Activated CD4-positive, alpha-beta T cell treated with anti-CD3 and anti-CD28 coated beads, Interleukin-2, amount 50 U/mL, for 16 hours (primary cell): ENCODE measurements around the gene MAPT.
"Not testable (repeated sequence)": the region's sequence is repeated elsewhere in the genome, so short reads cannot be mapped to it uniquely, and the experiment has no call there.

ENCODE experiments used
- DNase-seq: peaks from one replicate; pipeline ENCODE4 v3.0.0-alpha.2; 2020

MAPT gene

DNA sequence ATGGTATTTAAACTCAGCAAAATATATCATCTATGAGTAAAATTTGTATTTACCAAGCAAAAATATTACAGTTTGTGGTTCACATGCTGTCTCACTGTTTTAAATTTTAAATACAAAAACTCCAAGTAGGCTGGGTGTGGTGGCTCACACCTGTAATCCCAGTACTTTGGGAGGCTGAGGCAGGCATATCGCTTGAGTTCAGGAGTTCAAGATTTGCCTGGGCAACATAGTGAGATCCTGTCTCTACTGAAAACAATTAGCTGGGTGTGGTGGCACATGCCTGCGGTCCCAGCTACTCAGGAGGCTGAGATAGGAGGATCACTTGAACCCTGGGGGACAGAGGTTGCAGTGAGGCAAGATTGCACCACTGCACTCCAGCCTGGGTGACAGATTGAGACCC is 37.3 kb downstream of the MAPT start:
- no peak for DNase-seq

DNA sequence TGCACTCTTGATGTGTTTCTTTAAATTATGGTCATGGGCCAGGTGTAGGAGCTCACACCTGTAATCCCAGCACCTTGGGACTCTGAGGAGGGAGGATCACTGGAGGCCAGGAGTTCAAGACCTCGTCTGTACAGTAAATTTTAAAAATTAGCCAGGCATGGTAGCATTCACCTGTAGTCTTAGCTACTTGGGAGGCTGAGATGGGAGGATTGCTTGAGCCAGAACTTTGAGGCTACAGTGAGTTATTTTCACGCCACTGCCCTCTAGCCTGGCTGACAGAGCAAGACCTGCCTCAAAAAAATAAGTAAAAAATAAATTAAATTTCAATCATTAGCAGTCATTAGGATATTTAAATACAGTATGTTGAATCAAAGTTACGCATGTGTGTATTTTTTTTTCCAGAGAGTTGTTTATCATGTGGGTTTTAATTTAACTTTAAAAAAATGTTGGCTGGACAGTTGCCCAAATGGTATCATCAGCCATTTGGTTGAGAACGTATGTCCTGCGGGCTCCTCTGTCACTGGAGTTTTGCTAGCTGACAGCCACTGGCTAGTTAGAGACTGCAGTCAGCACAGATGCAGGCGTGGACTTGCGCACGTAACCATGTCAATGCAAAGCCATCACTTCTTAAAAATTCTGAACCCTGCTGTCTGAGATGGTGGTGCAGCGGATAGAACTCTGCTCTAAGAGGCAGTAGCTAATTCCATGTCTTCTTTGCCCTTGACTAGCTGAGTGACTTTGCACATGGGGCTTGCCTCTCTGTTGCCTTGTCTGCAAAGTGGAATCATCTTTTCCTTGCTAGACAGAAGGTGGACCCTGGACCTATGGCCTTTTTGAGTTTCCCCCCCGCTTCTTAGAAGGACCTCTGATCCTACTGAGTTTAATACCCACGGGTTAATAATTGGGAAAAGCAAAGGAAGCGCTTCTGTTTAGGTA is 40.0 kb downstream of the MAPT start:
- DNase-seq = no peak

DNA sequence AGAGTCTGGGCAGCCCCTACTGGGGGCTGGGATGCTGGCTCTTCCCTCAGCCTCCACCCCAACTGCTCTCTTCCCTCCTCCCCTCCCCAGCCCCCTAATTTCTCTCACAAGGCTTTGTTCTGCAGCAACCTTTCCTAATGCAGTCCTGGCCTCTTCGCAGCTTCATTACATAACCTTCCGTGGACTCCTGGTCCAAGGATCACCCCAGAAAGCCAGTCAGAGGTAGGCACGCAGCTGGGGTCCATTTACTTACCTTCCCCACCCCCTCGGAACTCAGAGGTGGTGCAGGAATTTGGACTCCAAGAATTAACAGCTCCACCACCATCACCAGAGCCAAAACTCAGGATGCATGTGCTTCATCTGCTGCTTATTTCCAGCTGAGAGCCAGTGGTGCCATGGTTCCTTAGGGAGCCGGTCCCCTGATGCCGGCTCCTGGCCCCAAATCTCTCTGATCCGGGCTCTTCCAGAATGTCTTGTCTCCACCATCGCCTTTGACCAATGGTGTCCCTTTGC is 40.9 kb downstream of the MAPT start:
- DNase-seq = no peak

DNA sequence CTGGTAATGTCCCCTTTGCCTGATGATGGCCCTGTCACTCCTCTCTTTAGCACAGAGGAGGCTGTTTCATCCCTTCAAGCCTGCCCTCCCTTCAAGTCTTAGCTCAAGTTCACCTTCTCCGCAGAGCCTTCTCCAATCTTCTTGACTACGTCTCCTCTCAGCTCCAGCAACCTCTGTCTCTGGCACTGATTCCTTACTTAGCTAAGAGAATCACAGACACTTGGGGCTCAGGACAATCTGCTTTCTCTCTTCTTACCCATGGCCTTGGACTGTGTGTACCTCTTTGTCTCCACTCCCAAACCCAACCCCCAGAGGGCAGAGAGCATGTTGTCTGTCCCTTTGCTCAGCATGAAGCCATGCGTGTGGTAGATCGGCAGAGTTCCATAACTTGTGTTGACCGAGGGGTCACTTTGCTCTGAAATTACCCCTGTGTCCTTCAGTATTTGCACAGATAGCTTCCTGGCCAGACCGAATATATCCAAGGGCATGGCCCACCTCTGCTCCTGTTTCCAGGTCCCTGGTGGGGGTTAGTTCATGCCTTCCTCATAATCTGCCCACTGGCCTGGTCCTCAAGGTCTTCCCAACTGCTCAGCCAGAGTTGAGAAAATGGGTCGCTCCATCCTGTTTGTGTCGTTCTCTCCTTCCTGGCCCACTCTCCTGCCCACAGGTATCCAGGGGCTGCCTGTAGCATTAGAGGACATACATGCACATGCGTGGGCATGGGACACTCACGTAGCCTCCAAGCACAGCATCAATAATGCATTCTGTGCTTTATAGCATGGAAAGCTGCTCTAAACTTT is 41.6 kb downstream of the MAPT start:
- no peak for DNase-seq

DNA sequence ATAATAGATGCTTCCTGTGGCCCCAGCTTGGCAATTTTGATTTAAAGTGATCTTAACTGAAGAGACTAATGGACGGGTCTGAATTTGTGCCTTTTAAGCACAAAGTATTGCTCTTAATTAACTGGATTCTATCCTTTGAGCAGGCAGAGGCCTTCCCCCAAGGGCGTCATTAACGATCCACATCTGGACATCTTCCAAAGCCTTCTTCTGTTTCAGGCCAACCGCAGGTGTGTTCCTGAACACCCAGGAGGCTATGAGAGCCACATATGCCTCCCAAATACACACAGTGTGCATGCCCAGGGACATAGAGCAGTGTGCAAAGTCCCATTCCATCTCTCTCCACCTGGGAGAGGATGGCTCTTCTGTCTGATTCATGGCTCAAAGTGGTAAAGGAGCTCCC is 42.3 kb downstream of the MAPT start:
- no peak for DNase-seq

DNA sequence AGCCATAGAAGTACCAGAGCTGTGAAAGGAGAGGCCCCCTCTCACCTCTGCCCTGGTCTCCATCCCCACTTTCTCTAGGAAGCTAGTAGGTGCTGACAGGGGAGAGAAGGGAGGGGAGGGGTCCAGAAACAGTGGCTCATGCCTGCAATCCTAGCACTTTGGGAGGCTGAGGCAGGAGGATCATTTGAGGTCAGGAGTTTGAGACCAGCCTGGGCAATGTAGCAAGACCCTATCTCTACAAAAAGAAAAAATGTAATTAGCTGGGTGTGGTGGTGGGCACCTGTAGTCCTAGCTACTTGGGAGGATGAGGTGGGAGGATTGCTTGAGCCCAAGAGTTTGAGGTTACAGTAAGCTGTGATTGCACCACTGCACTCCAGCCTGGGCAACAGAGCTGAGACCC is 42.8 kb downstream of the MAPT start:
- DNase-seq = not testable (repeated sequence)

DNA sequence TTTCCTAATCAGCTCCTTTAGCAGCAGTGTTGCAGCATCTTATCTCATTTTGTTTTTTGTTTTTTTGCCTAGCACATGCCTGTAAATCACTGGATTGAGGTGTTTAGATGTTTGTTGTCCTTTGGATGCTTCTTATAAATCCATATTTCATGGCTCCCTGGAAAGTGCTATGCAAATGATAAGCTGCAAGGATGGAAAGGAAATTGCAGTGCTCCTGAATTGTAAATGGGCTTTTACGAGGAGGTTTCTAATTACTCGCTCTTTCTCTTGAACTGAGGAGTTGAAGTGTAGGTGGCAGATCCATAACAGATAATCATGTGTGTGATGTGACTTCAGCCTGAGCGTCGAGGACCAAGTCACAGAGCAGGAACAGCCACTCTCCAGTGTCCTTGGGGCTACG is 45.0 kb downstream of the MAPT start:
- no peak for DNase-seq

DNA sequence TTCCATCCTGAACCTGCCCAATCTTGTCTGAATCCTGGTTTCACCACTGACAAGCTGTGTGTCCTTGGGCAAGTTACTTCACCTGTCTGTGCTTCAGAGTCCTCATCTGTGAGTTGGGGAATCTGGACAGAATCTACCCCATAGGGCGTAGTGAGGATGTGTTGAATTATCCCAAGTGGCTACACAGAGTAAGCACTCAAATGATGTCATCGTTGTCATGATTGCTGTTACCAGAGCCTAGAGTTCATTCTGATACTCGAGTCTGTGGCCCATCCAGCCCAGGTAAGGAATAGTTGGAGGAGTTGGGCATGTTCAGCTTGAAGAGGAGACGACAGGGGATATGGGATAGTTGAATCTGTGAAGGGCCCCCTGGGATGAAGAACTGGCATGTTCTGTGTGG is 45.9 kb downstream of the MAPT start:
- no peak for DNase-seq

DNA sequence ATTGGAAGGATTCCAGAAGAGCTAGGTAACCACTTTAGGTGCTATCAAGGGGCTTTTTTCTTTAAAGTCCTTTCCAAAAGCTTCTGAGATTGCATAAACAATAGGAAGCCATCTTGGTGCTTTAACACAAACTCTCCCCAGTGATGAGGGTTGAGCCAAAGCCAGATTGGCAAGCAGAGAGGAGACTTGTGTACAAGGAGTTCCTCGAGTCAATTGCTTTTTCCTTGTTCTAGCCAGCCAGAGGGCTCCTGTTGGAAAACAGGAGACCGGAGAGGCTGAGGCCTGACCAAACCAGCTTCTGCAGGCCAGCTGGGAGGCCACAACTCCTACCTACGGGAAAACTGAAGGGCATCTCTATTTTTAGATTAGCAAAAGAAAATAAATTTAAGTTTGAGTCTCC is 46.5 kb downstream of the MAPT start:
- DNase-seq = no peak

DNA sequence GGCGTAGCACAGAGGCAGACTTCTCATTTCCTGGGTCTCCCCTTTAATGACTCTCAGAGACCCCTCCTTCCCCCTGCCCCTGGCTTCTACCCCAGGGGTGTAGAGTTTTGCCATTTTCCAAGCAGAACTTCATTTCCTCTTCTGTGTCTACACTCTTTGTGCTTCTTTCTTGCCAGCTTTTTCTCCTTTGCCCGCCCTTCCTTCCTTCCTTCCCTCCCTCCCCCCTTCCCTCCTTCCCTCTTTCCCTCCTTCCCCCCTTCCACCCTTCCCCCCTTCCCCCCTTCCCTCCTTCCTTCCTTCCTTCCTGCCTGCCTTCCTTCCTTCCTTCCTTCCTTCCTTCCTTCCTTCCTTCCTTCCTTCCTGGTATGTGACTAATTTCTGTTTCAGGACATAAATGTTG is 47.0 kb downstream of the MAPT start:
- no peak for DNase-seq

DNA sequence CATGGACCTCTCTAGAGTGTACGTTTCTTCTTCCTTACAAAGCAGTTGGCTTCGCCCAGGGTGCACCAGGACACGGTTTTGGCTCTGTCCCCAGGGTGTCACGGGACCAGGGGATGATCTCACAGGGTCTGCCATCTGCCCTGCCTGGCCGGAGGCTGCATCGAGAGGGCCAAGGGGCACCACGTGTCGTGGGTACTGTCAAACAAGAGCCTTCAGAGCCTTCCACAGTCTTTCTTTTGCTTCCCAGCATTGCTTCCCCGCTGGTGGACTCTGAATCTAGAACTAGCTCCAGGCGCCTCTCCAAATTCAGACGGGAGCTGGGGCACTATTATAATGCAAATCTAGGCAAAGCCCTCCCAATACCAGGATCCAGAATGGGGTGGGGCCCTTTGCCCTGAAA is 47.9 kb downstream of the MAPT start:
- DNase-seq = no peak

DNA sequence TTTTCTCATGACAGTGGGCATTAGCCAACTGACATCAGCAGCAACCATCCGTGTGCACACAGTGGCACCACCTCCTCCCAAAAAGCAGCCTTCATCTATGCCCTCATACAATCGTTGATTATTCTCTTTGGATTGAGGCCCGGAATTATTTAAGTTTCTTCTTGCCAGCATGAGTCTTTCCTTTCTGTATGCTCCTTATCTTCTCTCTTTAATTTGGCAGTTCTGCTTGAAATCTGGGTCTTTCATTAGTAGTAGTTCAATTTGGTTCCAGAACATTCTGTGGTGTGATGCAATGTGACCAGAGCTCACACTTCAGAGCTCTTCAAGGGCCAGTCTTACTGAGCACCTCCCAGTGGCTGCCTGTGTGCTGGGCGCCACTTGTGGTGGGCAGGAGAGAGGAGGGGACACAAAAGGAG is 52.5 kb downstream of the MAPT start:
- no peak for DNase-seq

DNA sequence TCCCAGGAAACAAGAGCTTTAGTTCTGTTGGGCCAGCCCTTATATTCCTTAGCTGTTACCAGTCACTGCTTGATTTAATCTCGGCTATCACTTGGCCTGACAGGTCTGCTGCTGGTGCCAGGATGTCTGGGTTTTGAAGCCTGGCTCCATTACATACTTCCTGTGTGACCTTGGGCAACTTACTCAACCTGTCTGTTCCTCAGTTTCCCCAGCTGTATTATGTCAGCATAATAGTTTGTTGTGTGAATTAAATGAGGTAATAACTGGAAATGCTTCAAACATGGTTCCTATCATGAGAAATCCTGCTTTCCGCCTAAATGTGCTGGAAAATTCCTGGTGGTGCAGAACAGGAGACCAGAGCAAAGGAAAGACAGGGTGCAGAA is 54.1 kb downstream of the MAPT start:
- DNase-seq = no peak

DNA sequence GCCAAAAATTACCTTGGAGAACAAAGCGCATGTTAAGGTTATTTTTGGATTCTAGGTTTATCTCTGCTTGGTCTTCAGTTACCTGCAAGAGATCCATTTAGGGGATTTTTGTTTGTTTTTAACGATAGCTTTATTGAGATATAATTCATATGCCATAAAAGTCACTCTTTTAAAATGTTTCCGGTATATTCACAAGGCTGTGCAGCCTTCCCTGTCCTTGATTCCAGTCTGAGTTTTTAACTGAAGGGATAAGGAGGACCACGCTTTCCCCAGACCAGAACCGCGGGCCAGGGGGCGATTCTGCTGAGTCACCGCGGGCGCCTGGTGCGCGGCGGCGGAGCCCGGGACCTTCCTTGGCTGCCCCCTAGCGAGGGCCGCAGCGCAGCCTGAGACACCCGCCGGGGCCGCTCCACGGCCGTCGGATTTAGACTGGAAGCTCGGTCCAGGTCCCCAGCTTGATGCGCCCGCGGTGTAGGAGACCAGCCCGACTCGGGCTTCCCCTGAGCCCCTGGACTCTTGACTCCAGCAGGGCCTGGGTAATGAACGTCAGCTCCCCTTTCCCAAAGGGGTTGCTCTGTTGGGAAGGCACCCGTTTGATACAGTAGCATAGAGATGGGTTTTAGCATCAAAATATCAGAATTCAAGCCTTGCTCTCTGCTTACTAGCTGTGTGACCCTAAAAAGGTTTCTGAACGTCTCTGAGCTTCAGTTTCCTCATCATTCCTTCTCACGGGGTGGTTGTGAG is 54.7 kb downstream of the MAPT start:
- peak; percentile 74 for DNase-seq

DNA sequence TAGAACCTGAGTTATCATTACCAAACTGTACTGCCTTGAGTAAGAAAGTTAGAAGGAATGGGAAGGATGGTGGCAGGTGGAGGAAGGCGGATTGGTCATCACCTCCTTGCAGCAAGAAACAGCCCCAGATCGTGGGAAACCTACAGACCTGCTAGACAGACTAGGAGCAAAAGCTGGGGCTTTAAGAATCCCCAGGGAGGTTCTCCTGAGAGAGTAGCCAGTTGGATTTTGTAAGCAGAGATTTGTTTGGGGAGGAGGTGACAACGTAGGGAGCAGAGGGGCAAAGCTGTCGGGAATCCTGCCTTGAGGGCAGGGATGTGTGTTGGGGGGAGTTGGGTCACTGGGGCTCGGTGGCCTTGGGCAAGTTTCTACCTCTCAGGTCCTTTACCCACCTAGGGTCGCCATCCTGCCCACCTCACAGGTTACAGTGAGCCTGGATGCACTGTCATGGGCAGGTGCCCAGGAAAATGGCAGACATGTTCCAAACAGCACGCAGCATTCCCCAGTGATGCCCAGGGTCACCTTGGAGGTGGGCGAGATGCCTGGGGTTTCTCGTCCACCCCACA is 55.5 kb downstream of the MAPT start:
- no peak for DNase-seq

DNA sequence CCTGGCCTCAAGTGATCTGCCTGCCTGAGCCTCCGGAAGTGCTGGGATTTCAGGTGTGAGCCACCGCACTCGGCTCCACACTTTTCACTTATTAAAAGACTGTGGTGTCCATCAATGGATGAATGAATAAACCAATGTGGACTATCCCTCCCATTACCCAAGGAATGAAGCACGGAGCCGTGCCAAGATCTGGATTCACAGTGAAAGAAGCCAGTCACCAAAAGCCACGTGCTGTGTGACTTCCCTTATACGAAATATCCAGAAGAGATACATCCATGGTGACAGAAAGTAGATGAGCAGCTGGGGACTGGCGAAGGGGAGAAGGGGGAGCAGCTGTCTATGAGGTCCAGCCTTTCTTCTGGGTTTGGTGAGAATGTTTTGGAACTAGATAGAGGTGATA is 56.5 kb downstream of the MAPT start:
- no peak for DNase-seq

DNA sequence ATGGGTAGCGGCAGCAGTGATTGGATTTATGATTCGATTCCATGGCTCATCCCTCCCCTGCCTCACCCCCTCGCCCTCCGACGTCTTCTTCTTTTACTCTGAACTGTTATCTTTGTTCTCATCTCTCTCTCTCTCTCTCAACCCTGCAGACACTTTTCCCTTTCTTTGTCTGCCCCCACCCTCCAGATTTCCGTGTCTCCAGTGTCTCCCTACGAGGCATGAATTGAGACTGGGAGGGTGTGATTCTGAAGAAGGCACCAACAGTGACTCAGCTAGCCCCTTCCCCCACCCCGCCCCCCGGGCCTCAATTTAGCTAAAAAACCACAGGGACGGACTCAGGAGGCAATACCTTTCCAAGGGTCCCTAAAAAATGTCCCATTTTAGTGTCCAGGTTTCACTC is 57.0 kb downstream of the MAPT start:
- DNase-seq = no peak

DNA sequence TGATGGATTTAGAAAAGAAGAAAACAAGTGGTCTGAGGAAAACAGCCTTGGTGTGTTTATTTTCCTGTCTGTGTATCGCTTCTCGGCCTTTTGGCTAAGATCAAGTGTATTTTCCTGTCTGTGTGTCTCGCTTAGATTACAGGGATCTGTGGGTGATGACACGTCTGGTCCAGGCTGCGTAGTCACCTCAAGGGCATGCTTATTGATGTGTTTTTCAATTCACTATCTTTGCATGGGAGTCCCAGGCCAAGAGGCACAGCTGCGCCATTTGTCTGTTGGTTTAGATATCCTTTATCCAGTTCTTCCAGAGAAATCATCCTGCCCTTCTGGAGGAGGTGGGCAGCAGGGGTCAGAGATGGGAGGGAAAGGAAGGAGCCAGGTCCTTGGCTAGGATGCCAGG is 57.6 kb downstream of the MAPT start:
- no peak for DNase-seq

DNA sequence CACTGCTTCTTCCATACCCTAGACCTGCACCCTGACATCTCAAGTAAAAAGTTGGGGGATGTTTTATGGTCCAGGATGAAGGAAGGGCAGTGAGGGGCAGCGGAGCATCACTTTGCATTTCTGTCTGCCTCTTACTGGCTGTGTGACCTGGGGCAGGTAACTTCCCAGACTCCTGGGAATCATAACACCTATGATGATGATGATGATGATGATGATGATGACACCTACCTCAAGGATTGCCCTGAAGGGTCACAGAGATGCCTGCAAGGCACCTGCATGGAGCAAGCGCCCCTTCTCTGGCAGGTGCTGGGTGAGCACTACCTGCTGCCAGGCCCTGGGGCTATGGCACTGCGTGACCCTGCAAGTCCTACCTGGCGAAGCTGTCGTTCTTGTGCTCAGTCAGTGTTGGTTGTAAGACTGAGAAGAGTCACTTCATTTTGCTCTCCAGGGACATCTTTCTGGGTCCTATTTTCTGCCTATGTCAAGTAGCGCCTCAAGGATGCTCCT is 58.5 kb downstream of the MAPT start:
- DNase-seq = no peak

DNA sequence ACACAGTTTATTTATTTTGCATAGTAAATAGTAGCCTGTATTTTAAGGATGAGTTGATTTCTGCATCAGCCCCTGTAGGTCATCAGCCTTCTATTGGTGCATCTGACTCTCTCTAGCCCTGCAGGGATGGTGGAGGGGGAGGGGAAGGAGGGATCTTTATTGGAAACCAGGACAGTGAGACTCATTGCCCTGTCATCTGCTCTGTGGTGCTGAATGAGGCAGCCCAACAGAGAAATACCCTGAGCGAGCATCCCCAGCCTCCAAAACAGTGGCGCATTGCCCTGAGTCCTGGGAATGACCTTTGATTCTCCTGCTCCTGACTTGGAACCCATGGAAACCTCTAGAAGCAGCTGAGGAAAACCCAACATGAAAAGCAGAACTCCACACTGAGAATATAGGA is 59.2 kb downstream of the MAPT start:
- DNase-seq = no peak

DNA sequence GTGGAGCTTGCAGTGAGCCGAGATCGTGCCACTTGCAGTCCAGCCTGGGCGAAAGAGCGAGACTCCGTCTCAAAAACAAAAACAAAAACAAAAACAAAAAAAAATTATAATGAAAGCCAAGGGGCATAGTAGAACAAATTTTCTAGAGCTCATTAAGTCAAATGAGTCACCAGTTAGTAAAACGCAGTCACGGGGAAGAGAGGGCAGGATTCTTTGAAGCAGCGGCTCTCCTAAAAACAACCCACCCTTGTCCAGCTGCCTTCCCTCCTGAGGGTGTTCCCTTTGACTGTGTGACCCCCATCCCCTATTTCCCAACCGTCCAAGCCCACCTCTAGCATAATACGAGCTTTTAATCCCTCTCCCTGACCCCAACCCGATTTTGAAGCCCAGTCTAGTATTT is 60.6 kb downstream of the MAPT start:
- DNase-seq = no peak

DNA sequence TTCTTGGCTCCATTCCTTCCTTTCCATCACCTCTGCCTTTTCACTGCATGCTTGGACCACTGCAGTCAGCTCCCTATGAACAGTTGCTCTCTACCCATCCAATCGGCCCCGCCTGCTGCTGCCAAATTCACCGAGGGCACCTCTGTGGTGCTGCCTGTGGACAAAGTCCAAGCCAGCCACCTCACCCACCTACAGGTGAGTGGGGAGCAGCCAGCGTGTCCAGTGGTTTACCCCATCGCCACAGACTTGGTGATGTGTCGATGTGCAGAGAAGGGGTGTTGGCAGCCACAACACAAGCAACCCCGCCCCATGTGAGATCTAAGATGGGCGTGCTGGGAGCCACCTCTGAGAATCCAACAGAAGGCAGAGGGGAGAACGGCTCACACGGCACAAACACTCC is 61.0 kb downstream of the MAPT start:
- no peak for DNase-seq

DNA sequence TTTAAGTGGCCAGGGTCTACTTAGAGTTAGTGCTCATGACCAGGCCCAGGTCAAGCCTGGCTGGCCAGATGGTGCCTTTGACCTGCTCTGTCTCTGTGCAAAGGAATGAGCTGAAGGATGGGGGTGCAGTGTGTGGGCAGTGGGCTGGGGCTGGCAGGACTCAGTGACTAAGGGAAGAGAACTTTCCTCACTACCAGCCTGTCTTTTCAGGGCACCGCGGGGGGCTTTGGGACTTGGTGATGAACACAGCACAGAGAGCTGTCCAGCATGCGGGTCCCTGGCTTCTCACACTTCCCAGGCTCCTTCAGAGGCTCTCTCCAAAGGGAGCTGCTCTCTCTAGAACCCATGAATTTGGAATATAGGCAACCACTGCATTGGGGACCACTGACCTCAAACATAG is 61.7 kb downstream of the MAPT start:
- no peak for DNase-seq
